Parathyroid adenoma (tissue), 2 donors: ENCODE data around the gene CYP8B1.
A peak's percentile ranks its signal among the peaks of the same experiment; 100 is the strongest.
"Not testable (repeated sequence)": the region's sequence is repeated elsewhere in the genome, so short reads cannot be mapped to it uniquely, and the experiment has no call there.

Experiments used
- H2AFZ ChIP-seq: fragments of 300-600 bp; sonication (generic); one replicate; pipeline ENCODE4 v1.7.0; 2017; ENCODE audit warnings: antibody characterized with exemption, mild to moderate bottlenecking
- H3K27ac ChIP-seq: fragments of 300-600 bp; sonication (generic); one replicate; pipeline ENCODE4 v1.7.0; 2017
- H3K27me3 ChIP-seq: fragments of 300-600 bp; sonication (generic); one replicate; pipeline ENCODE4 v1.7.0; 2017; ENCODE audit warnings: low read length; ENCODE audit not compliant: control insufficient read depth, insufficient read depth
- H3K36me3 ChIP-seq: fragments of 300-600 bp; sonication (generic); one replicate; pipeline ENCODE4 v1.7.0; 2017; ENCODE audit warnings: low read length; ENCODE audit not compliant: control insufficient read depth, insufficient read depth
- H3K4me1 ChIP-seq: fragments of 300-600 bp; sonication (generic); one replicate; pipeline ENCODE4 v1.7.0; 2017; ENCODE audit warnings: control low read depth
- H3K4me2 ChIP-seq: fragments of 300-600 bp; sonication (generic); one replicate; pipeline ENCODE4 v1.7.0; 2017; ENCODE audit warnings: low read length
- H3K4me3 ChIP-seq: fragments of 300-600 bp; sonication (generic); one replicate; pipeline ENCODE4 v1.7.0; 2017; ENCODE audit warnings: low read depth, low read length
- H3K79me2 ChIP-seq: fragments of 300-600 bp; sonication (generic); one replicate; pipeline ENCODE4 v1.7.0; 2017; ENCODE audit warnings: control low read depth
- H3K9ac ChIP-seq: fragments of 300-600 bp; sonication (generic); one replicate; pipeline ENCODE4 v1.7.0; 2017; ENCODE audit warnings: mild to moderate bottlenecking
- H3K9me3 ChIP-seq: fragments of 300-600 bp; sonication (generic); one replicate; pipeline ENCODE4 v1.7.0; 2017; ENCODE audit warnings: low read length; ENCODE audit not compliant: control insufficient read depth
- TF ChIP-seq, protein P1 (sequence below): fragments of 300-600 bp; sonication (generic); IDR thresholded peaks from one replicate; pipeline ENCODE4 v1.7.0; 2017; ENCODE audit warnings: antibody characterized with exemption, mild to moderate bottlenecking
- donor health status: primary hyperparathyroidism.

The CYP8B1 gene

GRCh38 chr3:42887084-42887483 lies 11.4 kb upstream of the CYP8B1 start:
- Histone ChIP-seq H3K27me3 (no peaks in the 10 kb centered on the region), H3K4me2 (no peak overlapping the region), H3K27ac (no peak overlapping the region), H2AFZ (no peak overlapping the region), H3K9me3 (no peaks in the 10 kb centered on the region), H3K36me3 (no peaks in the 10 kb centered on the region), H3K9ac (no peak overlapping the region), H3K4me3 (no peak overlapping the region), H3K79me2 (no peaks in the 10 kb centered on the region), H3K4me1 (no peaks in the 10 kb centered on the region)
- TF ChIP-seq, protein P1, sequence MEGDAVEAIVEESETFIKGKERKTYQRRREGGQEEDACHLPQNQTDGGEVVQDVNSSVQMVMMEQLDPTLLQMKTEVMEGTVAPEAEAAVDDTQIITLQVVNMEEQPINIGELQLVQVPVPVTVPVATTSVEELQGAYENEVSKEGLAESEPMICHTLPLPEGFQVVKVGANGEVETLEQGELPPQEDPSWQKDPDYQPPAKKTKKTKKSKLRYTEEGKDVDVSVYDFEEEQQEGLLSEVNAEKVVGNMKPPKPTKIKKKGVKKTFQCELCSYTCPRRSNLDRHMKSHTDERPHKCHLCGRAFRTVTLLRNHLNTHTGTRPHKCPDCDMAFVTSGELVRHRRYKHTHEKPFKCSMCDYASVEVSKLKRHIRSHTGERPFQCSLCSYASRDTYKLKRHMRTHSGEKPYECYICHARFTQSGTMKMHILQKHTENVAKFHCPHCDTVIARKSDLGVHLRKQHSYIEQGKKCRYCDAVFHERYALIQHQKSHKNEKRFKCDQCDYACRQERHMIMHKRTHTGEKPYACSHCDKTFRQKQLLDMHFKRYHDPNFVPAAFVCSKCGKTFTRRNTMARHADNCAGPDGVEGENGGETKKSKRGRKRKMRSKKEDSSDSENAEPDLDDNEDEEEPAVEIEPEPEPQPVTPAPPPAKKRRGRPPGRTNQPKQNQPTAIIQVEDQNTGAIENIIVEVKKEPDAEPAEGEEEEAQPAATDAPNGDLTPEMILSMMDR = no peak

GRCh38 chr3:42886294-42886822 lies 10.7 kb upstream of the CYP8B1 start:
- H3K36me3 ChIP-seq = no peaks in the 10 kb centered on the region
- no peak overlapping the region for H3K9ac ChIP-seq
- H3K9me3 ChIP-seq = no peaks in the 10 kb centered on the region
- H2AFZ ChIP-seq = no peak overlapping the region
- TF ChIP-seq, protein P1 = no peak
- H3K79me2 ChIP-seq = no peaks in the 10 kb centered on the region
- H3K4me1 ChIP-seq = peaks cover under 1% of the 10 kb centered on the region
- H3K27ac ChIP-seq = no peak overlapping the region
- no peak overlapping the region for H3K4me2 ChIP-seq
- no peaks in the 10 kb centered on the region for H3K27me3 ChIP-seq
- no peak overlapping the region for H3K4me3 ChIP-seq

GRCh38 chr3:42884324-42884723 lies 8.6 kb upstream of the CYP8B1 start:
- no peaks in the 10 kb centered on the region for H3K79me2 ChIP-seq
- no peaks in the 10 kb centered on the region for H3K36me3 ChIP-seq
- H3K4me3 ChIP-seq = no peak overlapping the region
- TF ChIP-seq, protein P1 = no peak
- peaks cover 3% of the 10 kb centered on the region for H3K4me1 ChIP-seq
- H2AFZ ChIP-seq = no peak overlapping the region
- H3K4me2 ChIP-seq = no peak overlapping the region
- no peaks in the 10 kb centered on the region for H3K27me3 ChIP-seq
- no peak overlapping the region for H3K9ac ChIP-seq
- no peak overlapping the region for H3K27ac ChIP-seq
- H3K9me3 ChIP-seq = no peaks in the 10 kb centered on the region

DNA sequence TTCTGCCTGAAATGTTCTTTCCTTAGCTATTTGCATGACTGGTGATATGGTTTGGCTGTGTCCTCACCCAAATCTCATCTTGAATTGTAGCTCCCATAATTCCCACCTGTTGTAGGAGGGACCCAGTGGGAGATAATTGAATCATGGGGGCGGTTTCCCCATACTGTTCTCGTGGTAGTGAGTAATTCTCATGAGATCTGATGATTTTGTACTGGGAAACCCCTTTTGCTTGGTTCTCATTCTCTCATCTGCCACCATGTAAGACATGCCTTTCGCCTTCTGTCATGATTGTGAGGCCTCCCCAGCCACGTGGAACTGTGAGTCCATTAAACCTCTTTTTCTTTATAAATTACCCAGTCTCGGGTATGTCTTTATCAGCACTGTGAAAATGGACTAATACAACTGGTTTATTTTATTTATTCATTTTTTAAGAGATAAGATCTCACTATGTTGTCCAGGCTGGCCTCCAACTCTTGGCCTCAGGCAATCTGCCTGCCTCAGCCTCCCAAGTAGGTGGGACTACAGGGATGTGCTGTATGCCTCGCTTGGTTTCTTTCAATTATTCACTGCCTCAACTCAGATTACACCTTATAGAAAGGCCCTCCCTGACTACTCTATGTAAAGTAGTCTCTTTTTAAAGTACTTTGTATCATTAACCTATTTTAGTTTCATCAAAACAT lies 7.7 kb upstream of the CYP8B1 start:
- not testable (repeated sequence) for H3K4me3 ChIP-seq, H2AFZ ChIP-seq, H3K9ac ChIP-seq, H3K9me3 ChIP-seq, H3K27ac ChIP-seq, H3K4me2 ChIP-seq, H3K36me3 ChIP-seq, H3K4me1 ChIP-seq, H3K27me3 ChIP-seq, H3K79me2 ChIP-seq

GRCh38 chr3:42880601-42881451 lies 5.1 kb upstream of the CYP8B1 start:
- Histone ChIP-seq H2AFZ (peak overlapping the region; percentile 87), H3K36me3 (no peaks in the 10 kb centered on the region), H3K27ac (no peak overlapping the region), H3K79me2 (no peaks in the 10 kb centered on the region), H3K4me1 (peaks cover 3% of the 10 kb centered on the region), H3K4me3 (peak overlapping the region; percentile 71), H3K4me2 (peak overlapping the region; percentile 81), H3K9ac (peak overlapping the region; percentile 16), H3K9me3 (no peaks in the 10 kb centered on the region), H3K27me3 (no peaks in the 10 kb centered on the region)
- TF ChIP-seq, protein P1 = peak; percentile 91
